ENCODE results near the gene IL4R. TPM values are rescaled to one million over a fixed set of nuclear protein-coding genes. Genes with fewer than 3 reads are reported as not detected.

IL4R gene
- total RNA-seq, 1 donor from 2014 or later, result 6.8 TPM

DNA sequence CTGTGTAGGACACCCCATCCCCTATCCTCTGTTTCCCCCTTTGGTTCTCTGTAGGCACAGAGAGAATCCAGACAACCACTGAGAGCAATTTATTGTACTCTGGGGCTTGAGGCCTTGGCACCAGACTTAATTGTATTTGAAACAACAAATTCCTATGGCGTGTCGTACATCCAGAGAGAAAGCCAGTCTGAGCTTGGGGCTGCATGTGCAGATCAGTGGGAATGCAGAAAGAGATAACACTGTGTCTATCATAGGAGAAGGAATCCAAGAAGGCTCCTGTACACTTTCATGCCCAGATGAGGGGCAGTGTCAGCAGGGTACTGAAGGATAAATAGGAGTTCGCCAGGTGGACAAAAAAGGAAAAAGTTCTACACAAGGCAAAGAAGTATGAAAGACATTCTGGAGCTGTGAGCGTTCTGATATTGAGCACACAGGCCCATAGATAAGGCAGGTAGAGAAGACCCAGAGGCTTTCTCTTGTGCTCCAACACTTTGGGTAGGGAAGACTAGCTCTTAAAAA, 22.0 kb upstream of the IL4R start:
- Mint-ChIP-seq H3K4me1 (no peaks in the 10 kb centered on the region), H3K27ac (no peak overlapping the region), H3K27me3 (ENCODE audit: low read depth) (no peaks in the 10 kb centered on the region), H3K36me3 (no peaks in the 10 kb centered on the region), H3K9me3 (peaks cover 3% of the 10 kb centered on the region), H3K4me3 (no peak overlapping the region)
- TF ChIP-seq, protein P1, sequence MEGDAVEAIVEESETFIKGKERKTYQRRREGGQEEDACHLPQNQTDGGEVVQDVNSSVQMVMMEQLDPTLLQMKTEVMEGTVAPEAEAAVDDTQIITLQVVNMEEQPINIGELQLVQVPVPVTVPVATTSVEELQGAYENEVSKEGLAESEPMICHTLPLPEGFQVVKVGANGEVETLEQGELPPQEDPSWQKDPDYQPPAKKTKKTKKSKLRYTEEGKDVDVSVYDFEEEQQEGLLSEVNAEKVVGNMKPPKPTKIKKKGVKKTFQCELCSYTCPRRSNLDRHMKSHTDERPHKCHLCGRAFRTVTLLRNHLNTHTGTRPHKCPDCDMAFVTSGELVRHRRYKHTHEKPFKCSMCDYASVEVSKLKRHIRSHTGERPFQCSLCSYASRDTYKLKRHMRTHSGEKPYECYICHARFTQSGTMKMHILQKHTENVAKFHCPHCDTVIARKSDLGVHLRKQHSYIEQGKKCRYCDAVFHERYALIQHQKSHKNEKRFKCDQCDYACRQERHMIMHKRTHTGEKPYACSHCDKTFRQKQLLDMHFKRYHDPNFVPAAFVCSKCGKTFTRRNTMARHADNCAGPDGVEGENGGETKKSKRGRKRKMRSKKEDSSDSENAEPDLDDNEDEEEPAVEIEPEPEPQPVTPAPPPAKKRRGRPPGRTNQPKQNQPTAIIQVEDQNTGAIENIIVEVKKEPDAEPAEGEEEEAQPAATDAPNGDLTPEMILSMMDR (IDR thresholded peaks at IDR 0.05; ENCODE audit: unreplicated experiment), result no peak
- DNase-seq (ENCODE audit: low spot score in 2 of 2, unreplicated experiment in 2 of 2), result no peak

DNA sequence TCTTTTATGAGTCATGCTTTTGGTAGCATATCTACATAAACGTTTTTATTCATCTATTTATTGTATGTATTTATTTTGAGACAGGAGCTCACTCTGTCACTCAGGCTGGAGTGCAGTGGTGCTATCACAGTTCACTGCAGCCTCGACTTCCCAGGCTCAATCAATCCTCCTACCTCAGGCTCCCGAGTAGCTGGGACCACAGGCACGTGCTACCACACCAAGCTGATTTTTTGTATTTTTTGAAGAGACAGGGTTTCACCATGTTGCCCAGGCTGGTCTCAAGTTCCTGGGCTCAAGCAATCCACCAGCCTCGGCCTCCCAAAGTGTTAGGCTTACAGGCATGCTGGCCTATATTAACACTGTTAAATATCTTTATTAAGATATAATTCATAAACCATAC, 20.4 kb upstream of the IL4R start:
- Mint-ChIP-seq H3K27me3 (ENCODE audit: low read depth) (no peaks in the 10 kb centered on the region), H3K9me3 (no peaks in the 10 kb centered on the region), H3K4me1 (no peaks in the 10 kb centered on the region), H3K4me3 (no peak overlapping the region), H3K27ac (no peak overlapping the region), H3K36me3 (no peaks in the 10 kb centered on the region)
- DNase-seq (ENCODE audit: low spot score in 2 of 2, unreplicated experiment in 2 of 2), result no peak
- TF ChIP-seq, protein P1 (IDR thresholded peaks at IDR 0.05; ENCODE audit: unreplicated experiment), result no peak

DNA sequence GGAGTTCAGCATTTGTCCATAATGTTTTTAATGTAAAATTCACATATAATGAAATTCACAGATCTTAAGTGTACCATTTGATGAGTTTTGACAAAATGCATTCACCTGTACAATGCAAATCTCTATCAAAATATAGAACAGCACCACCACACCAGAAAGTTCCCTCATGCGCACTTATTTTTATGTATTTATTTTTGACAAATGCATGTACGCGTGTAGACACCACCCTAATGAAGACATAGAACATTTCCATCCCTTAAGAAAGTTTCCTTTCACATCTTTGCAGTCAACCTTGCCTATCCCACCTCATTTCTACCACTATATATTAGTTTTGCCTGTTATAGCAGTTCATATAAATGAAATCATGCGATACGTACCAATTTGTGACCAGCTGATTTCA, 15.6 kb upstream of the IL4R start:
- H3K36me3 Mint-ChIP-seq, result no peaks in the 10 kb centered on the region
- peaks cover 2% of the 10 kb centered on the region for H3K27me3 Mint-ChIP-seq (ENCODE audit: low read depth)
- no peak overlapping the region for H3K27ac Mint-ChIP-seq
- TF ChIP-seq, protein P1 (IDR thresholded peaks at IDR 0.05; ENCODE audit: unreplicated experiment), result no peak
- no peak for DNase-seq (ENCODE audit: low spot score in 2 of 2, unreplicated experiment in 2 of 2)
- H3K9me3 Mint-ChIP-seq, result no peaks in the 10 kb centered on the region
- H3K4me1 Mint-ChIP-seq, result no peaks in the 10 kb centered on the region
- no peak overlapping the region for H3K4me3 Mint-ChIP-seq

DNA sequence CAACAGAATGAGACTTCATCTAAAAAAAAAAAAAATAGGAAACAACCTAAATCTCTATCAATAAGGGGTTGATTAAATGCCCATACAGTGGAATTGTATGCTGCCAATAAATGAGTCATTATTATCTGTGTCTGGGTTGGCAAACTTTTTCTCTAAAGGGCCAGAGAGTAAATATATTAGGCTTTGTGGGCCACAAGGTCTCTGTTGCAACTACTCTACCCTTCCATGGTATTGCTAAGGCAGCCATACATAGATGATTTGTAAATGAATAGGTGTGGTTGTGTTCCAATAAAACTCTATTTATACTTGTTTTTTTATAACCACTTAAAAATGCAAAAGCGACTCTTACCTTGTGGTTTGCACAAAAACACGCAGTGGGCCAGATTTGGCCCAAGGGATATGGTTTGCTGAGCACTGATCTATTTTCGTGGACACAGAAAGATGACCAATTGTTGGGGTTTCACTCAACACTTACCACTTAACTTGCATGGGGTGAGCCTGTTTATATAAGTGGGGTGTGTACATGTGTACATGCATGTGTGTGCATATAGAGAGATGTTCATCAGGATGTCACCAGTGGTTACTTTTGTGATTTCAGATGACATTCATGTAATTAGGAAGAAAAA, 12.4 kb upstream of the IL4R start:
- Mint-ChIP-seq H3K27me3 (ENCODE audit: low read depth) (peaks cover 3% of the 10 kb centered on the region), H3K4me3 (no peak overlapping the region), H3K9me3 (peaks cover 5% of the 10 kb centered on the region), H3K4me1 (no peaks in the 10 kb centered on the region), H3K36me3 (no peaks in the 10 kb centered on the region), H3K27ac (no peak overlapping the region)
- no peak for DNase-seq (ENCODE audit: low spot score in 2 of 2, unreplicated experiment in 2 of 2)
- TF ChIP-seq, protein P1 (IDR thresholded peaks at IDR 0.05; ENCODE audit: unreplicated experiment), result no peak

DNA sequence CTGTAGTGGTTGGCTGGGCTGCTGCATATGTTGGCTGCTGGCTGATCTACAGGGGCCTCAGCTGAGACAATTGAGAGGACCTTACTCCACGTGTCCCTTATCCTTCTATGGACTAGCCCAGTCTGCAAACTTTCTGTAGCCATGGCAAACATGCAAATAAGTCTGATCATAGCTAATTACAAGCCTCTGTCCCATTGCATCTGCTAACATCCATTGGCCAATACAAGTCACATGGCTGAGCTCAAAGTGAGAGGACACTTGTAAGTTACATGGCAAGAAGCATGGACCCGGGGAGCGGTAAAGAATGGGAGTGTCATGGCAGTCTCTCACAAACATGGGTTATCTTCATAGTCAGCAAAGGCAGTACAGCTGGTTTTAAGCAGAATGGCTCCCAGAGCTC, 11.6 kb upstream of the IL4R start:
- Mint-ChIP-seq H3K4me3 (no peak overlapping the region), H3K27me3 (ENCODE audit: low read depth) (peaks cover 5% of the 10 kb centered on the region), H3K27ac (no peak overlapping the region), H3K36me3 (no peaks in the 10 kb centered on the region), H3K4me1 (no peaks in the 10 kb centered on the region), H3K9me3 (peaks cover 8% of the 10 kb centered on the region)
- DNase-seq (ENCODE audit: low spot score in 2 of 2, unreplicated experiment in 2 of 2), result no peak
- TF ChIP-seq, protein P1 (IDR thresholded peaks at IDR 0.05; ENCODE audit: unreplicated experiment), result no peak
